GM12891 (cell line): ENCODE results near the gene JUND.

Experiments
- PAX5 ChIP-seq: IDR thresholded peaks from 2 replicates; pipeline ENCODE4 v1.6.1; 2011; ENCODE audit warnings: low read length, moderate library complexity, mild to moderate bottlenecking; ENCODE audit not compliant: insufficient read depth, severe bottlenecking
- POLR2A ChIP-seq: IDR thresholded peaks from 2 replicates; pipeline ENCODE4 v1.6.1; 2011; ENCODE audit warnings: low read depth, low read length, control low read depth
- POLR2AphosphoS5 ChIP-seq: IDR thresholded peaks from 2 replicates; pipeline ENCODE4 v1.6.1; 2011; ENCODE audit warnings: low read depth, low read length, control low read depth

GRCh38 chr19:18279516-18280246 lies 1.7 kb downstream of the JUND start:
- TF ChIP-seq PAX5 (peak; percentile 18), POLR2AphosphoS5 (peak; percentile 44; the same call in 1 of the 2 replicates), POLR2A (no peak)
